Lower leg skin (tissue), 3 donors: ENCODE measurements around the gene LNPEP.

ENCODE experiments used
- CTCF ChIP-seq, 3 donors: fragments of 450-650 bp; IDR thresholded peaks; one replicate each; pipeline ENCODE4 v1.5.1; 2016; ENCODE audit warnings: antibody characterized with exemption in 3 of 3, mild to moderate bottlenecking in 3 of 3, moderate library complexity in 2 of 3
- POLR2A ChIP-seq, 2 donors: fragments of 450-650 bp; IDR thresholded peaks; one replicate each; pipeline ENCODE4 v1.6.1; 2016 to 2017; ENCODE audit warnings: antibody characterized with exemption in 2 of 2, mild to moderate bottlenecking in 1 of 2, moderate library complexity in 1 of 2

DNA sequence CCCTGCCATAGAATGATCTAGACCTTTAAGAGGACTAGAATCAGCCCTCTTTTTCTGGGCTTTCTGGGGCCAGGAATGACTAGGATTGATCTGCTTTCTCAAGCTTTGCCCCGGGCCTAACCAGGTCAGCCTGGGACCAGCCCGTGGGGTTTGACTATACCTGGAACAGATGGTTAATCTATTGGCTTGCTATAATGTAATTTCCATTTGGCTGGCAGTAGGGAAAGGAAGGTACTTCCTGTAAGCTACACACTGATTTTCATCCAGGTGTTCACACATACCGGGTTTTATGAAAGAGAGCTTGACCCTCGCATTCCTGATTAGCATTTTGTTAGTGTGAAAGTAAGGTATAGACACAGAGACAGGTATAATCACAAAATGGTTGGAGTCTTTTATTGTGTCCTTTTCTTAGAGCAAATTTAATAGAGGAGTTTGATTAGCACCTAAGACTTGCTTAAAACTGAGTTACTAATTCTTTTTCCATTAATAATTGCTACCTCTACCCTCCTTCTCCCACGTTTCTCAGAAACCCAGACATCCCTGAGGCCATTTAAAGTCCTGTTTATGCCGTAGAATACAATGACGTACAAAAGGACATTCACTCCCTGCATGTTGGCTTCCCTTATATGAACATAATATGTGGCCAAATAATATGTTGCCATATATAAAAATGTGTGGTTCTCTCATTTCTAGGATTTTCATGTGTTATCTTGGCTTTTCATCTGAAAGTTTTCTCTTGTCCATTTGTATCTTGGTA lies 17.3 kb downstream of the LNPEP start:
- TF ChIP-seq CTCF (IDR thresholded peaks at IDR 0.05) (no peak), POLR2A (IDR thresholded peaks at IDR 0.05) (no peak)
